GM18867 (cell line): ENCODE results near the gene LRRC55.

Source experiments
- ATAC-seq: cut with Tn5 transposase; IDR thresholded peaks from one replicate; pipeline ENCODE4 v1.9.1; 2021; ENCODE audit warnings: mild to moderate bottlenecking, moderate library complexity; ENCODE audit not compliant: unreplicated experiment

The LRRC55 gene

DNA sequence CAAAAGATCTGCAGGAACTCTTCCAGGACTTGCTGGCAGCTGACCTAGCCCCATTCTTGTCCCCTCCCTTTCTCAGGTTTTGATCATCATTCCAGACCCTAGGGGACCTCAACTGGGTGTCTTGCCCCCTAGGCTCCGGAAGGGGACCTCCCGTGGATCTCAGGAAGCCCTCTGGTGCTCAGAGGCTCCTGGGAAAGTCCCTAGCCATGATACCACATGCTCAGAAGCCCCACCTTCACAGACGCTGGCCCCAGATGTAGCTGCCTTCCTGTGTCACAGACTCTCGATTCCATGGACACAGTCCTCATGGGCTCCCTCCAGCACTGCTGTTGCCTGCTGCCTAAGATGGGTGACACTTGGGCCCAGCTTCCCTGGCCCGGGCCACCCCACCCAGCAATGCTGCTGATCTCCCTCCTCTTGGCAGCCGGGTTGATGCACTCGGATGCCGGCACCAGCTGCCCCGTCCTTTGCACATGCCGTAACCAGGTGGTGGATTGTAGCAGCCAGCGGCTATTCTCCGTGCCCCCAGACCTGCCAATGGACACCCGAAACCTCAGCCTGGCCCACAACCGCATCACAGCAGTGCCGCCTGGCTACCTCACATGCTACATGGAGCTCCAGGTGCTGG, at the start of gene LRRC55:
Gene LRRC55 (plus strand): TSS at position 276 of the 628 bp plus-strand sequence. CDS start 70 bp downstream, at position 346.
- ATAC-seq = no peak

- no peak for ATAC-seq
These were observed 48.3 kb upstream of the LRRC55 start for GRCh38 chr11:57133366-57134038.

DNA sequence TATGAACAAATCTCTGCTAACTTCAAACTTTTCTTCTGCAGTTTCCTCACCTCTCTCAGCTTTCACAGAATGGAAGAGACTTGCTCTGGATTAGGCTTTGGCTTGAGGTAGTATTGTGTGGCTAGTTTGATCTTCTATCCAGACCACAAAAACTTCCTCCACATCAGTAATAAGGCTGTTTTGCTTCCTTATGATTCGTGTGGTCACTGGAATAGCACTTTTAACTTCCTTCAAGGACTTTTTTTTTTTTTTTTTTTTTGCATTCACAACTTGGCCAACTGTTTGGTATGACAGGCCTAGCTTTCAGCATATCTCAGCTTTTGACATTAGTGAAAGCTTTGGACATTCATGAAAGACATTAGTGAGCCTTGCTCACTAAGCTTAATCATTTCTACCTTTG, 47.5 kb upstream of the LRRC55 start:
- no peak for ATAC-seq

DNA sequence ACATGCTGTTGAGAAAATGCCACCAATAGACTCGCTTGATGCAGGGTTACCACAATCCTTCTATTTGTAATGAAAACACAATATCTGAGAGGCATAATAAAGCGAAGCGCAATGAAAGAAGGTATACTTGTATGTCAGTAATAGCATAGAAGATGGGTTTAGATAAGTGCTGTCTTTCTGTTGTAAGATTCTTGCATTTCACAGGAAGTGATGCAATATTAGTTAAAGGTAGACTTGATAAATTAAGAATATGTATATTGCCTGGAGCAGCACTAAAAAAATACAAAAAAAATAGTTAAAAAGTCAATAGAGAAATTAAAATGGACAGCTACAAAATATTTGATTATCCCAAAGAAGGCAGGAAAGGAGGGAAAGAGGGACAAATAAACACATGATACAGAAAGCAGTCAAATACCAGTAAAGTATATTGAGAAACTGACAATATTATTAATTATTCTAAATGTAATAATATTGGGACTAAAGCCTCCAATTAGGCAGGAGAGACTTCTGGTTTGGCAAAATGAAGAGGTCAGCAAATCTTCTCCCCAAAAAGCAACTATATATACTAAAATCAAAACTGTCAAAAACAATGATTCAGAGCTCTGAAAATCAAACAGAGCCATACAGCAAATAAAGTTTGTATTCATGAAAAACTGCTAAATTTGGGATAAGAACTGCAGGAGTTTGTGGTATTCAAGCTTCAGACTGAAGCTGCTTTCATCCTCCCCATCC, 46.6 kb upstream of the LRRC55 start:
- no peak for ATAC-seq

DNA sequence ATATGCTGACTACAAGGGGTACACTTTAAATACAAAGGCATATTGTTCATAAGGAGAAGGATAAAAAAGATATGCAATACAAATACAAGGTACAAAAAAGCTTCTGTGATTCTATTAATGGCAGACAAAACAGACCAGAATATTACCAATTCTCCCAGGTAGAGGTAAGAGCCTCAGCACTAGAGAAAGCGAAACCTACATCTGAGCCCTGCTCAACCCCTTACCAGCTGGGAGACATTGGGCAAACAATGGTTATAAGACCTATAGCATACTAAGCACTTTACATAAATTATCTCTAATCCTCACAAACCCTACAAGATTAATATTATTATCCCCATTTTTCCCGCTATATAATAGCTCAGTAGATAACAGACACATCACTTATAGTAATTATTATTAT, 41.2 kb upstream of the LRRC55 start:
- peak; percentile 44 for ATAC-seq

DNA sequence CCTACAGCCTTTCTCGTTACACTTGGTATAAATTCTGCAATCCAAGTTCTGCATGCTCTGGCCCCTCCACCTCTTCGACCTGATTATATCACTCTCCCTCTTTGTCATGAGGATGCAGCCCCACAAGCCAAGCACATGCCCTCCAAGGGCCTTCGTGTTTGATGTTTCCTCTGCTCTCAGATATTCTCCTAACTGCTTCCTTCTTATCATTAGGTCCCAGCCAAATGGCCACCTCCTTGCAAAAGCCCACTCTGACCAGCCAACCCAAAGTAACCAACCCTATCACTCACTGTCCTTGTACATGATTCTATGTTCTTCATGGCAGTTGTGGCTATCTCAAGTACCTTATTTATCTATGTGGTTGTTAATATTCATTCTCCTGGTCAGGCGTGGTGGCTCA, 38.3 kb upstream of the LRRC55 start:
- ATAC-seq = no peak

- ATAC-seq = no peak
These were observed 37.7 kb upstream of the LRRC55 start for GRCh38 chr11:57144075-57144474.

- no peak for ATAC-seq
These were observed 37.0 kb upstream of the LRRC55 start for GRCh38 chr11:57144531-57145320.

DNA sequence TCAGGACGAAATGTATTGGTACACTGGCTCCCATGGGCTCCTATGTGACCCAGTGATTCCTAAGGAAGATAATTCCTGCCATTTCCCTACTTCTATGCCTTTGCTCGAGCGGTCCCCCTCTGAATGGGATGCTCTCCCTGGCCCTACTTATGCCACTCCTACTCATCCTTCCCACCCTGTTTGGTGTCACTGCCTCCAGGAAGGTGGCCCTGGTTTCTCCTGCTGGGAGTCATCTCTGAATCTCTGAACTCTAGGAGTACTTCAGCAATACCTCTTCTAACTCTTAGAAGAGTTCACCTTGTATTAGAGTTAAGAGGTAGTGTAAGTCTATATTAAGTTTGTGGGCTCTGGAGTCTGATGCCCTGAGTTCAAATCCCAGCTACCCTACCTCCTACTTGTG, 35.5 kb upstream of the LRRC55 start:
- ATAC-seq = no peak

DNA sequence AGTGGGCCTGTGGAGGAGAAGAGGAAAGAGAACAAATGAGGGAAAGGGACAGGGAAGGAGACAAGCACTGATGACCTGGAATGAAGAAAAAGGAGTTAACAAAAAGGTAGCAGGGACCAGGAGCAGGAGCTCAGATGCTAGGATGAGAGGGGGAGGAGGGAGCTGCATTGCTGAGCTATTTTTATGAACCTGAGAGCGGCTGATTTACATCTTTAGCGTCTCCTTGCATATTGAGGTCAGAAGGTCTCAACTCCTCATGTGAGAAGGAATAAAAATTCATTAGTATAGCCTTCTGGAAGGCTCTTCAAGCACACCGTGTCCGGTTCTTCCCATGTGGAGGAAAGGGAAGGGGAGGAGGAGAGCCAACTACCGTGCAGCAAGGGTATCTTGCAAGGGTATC, 33.1 kb upstream of the LRRC55 start:
- ATAC-seq = no peak

- no peak for ATAC-seq
These were observed 31.3 kb upstream of the LRRC55 start for GRCh38 chr11:57150454-57150917.

DNA sequence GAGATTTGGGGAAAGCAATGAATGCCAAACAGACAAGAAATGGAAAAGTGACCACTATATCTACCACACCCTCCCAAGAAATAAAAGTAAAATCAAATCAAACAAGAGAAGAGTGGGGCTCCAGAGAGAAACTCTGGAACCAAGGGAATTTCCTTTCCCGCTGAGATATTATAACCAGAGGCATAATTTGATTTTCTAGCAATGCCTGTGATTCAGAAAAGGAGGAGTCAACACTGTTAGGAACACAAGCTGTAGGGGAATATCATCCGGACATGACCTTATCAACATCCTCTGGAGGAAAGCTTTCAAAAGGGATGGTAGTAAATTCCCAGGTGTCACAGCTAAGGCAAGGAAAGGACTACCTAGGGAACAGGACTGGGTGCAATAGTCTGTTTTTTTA, 29.6 kb upstream of the LRRC55 start:
- no peak for ATAC-seq

DNA sequence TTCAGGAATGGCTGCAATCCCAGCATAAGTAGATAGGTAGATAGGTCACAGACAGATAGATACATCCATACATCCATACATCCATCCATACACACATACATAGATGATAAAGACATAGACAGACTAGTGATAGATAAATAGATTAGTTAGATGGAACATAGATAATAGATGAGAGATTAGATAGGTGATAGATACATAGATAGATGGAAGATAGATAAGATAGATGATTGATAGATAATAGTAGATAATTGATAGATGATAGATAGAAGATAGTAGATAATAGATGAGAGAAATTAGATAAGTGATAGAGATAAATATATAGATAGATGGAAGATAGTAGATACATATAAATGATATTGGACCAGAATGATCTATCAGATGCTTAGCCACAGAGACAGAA, 28.3 kb upstream of the LRRC55 start:
- ATAC-seq = no peak

DNA sequence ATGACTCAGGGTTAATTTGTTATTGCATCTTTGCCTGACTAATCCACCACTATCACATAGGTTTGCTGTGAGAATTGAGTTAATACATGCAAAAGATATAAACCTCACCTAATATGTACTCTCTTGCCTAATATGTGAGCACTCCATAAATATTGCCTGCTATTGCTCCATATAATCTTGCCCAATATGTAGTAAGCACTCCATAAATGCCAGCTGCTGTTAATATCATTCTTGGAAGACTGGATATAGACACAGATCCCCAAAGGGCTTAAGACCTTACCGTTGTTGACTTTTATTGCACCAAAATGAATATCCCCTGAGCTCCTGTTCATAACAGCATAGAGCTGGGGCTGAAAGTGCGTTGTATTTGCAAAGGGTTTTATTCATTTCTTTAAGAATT, 27.0 kb upstream of the LRRC55 start:
- no peak for ATAC-seq

GRCh38 chr11:57155400-57155799, 26.4 kb upstream of the LRRC55 start:
- no peak for ATAC-seq

DNA sequence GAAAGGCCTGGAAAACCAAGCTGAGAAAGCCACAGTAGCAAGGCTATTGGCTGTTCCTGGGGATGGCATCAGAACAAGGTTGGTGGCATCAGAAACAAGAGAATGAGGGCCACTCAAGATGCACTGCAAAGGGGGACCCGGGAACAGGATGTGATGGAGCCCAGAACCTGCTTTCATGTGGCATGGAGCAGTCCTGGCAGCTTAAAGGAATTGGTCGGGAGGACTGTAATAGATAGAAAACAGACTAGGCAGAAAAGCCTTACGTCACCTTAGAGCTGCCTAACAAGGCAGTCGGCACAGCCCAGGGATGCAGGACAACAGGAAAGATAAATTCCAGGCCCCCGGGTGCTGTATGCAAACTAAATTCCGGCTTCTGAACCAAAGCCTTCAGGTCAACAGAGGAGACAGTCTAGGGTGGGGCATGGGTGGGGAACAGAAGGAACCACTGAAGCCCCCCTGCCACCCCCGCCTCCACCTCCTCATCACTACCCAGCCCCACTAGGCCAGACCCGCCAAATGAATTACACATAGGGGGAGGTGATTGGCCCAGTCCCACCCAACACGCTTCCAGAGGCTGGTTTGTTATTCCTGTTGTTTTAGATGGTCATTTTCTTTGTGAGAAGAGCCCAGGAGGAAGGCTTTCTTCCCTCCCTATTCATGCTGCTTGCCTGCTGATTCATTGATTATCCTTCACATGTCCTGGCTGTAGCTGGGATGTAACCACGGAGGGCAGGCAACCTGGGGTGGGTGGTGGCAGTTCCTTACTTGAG, 25.7 kb upstream of the LRRC55 start:
- ATAC-seq = no peak

DNA sequence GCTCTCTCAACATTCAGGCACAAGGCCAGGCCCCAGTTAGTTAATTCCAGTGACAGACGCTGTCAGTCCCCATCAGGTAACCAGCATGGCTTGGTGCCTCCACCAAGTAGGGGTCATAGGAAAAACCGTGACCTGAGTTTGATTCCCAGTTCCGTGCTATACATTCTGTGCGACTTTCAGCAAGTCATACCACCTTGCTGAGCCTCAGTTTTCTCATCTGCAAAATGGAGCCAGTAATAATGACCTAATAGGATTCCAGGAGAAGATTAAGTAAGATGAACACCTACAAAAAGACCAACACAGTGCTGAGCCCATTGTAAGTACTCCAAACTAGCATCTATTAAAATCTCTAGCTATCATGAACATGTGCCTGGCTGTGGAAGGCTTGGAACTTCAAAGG, 24.8 kb upstream of the LRRC55 start:
- no peak for ATAC-seq

DNA sequence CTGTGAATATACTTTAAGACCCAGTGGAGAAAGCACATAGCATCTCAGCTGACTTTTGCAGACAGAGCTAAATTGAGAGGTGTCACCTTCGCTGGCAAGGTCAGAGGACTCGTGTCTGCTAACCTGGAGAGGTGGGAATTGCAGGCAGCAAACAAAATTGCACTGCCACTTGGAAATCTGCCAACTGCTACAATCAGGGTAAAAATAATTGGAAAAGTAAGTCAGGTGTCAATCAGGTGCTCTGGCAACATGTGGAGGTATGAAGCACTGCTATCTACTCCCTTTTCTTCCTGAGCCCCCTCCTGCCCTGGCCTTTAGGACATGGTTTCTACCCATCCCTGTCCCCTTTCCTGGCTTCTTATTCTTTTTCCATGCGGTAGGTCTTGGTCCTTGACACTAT, 24.1 kb upstream of the LRRC55 start:
- no peak for ATAC-seq

- ATAC-seq = no peak
These were observed 23.6 kb upstream of the LRRC55 start for GRCh38 chr11:57158180-57158579.

DNA sequence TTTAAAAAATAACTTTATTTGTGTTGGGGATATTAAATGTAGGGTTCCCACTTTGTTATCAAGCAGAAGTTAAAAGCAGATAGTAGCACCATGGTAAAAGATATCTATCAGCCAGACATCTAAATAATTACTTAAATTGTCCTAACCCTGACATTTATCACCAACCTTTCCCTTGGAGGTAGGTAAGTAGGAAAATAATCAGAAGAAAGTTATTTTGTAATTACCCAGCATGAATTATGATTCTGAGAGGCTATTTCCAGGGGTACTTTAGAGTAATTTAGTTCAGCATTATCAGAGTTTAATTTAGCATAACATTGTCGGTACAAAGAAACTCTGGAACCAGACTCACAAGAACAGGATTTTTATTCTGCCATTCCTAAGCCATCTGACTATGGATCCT, 23.2 kb upstream of the LRRC55 start:
- no peak for ATAC-seq

GRCh38 chr11:57160665-57161064, 21.1 kb upstream of the LRRC55 start:
- ATAC-seq = no peak
